HG02763 (cell line): Measurements from ENCODE around the gene OGFR.

Experiments used
- ATAC-seq: cut with Tn5 transposase; IDR thresholded peaks from one replicate; pipeline ENCODE4 v1.9.1; 2021; ENCODE audit warnings: mild to moderate bottlenecking, moderate library complexity; ENCODE audit not compliant: unreplicated experiment

OGFR gene

DNA sequence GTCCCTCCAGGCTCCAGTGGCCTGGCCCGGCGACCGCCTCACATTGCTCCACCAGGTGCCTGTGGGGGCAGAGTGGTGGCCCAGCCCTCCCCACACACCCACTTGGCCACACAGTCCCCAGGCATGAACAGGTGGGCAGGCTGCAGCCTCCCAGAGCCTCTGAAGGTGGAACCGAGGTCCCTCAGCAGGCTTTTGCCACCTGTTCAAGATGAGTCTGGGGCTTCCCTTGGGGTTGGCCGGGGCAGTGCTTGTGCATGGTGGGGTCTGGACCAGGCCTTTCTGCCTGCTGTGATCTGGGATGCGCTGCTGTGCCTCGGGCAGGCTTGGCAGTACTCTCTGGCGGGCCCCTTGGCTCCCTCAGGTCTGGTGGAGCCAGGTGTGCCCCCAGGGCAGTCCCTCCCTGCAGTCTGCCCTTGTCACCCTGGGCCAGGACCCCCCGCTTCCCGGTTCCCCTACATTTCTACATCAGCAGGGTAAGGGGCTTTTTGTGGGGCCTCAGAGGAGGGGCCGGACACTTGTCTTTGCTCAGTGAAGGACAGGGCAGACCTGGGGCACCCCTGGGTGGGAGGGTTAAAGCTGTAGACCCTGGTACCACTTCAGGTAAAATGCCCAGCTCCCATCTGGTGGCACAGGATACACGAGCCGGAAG lies 9.5 kb downstream of the OGFR start:
- no peak for ATAC-seq

DNA sequence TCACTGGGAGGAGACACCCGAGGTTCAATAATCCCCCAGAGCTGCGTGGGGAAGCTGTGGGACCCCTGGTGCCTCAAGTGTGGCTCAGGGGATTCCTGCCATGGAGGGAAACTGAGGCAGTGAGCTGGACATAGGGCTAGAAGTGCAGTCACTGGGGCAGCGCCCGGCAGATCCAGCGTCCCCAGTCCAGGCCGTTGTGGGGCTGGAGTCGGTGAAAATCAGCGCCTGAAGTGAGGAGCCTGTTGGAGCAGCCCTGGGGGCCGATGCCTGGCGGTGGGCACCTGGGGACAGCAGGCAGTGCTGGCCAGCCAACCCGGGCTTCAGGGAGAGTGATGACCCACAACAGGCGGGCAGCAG lies 10.1 kb downstream of the OGFR start:
- ATAC-seq, result no peak

DNA sequence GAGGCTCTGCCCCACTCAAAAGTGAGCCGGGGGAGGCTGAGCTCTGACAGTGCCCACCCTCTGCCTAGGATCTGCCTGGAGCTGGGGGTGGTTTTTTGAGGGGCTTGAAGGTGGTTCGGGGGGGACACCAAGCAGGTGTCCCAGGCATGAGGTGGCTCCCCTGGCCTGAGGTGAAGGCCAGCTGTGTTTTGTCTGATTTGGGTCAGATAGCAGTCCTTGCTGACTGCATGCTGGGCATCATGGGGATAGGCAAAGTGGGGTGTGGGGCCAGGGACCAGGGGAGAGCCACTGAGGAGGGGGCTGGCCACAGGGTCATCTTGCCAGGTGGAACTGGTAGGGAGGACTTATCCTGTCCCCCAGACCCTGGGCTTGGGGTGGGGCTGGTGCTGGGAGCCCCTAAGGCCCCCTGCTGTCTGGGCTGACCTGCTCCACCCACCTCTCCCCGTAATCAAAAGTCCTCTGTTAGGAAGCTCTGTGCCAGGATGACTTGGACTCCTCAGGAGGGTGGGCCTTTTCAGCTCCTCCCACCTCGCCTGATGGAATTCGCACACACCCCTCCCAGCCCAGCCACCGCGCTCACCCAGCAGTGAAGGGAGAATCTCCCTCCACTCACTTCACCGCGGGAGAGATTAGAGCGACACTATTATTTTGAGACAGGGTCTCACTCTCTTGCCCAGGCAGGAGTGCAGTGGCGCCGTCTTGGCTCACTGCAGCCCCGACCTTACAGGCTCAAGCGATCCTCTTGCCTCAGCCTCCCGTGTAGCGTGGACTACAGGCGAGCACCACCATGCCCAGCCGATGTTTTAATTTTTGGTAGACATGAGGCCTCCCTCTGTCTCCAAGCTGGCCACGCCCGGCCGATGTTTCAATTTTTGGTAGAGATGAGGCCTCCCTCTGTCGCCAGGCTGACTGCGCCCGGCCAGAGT lies 10.7 kb downstream of the OGFR start:
- ATAC-seq, result no peak

DNA sequence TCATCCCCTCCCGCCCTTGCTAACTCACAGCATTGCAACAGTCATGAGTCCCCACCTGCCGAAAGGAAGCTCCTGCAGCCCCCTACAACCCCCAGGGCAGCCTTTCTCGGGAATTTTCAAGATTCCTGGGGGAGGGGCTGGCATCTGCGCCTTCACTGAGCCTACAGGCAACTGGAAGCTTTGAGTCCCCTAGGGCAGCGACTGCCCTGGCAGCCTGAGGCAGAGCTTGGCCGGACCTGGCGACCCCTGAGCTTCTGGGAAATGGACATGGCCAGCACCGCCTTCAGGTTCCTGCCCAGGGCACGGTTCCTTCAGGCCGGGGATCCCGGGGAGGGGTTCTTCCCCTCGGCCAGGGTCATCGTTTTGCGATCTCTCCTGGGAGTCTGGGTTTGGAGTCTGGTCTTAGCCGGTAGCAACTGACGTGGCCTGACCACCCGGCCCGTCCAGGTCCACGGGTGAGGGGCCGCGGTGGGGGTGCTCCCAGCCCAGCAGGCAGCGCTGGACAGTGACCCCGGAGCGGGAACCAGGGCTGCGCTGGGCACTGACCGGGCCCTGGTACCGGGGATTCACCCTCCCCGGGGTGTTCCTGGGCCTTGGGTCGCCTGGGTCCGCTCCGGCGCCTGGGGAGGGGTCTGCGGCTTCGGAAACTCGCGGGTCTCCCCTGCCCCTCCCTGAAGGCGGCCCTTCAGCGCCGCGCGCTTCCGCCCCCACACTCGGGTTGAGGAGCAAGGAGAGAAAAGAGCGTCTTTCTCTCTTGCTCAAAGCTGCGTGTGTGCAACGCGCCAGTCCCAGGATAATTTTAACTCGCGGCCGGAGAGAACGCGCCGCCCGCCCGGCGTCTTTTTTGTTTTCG lies 11.6 kb downstream of the OGFR start:
- no peak for ATAC-seq

DNA sequence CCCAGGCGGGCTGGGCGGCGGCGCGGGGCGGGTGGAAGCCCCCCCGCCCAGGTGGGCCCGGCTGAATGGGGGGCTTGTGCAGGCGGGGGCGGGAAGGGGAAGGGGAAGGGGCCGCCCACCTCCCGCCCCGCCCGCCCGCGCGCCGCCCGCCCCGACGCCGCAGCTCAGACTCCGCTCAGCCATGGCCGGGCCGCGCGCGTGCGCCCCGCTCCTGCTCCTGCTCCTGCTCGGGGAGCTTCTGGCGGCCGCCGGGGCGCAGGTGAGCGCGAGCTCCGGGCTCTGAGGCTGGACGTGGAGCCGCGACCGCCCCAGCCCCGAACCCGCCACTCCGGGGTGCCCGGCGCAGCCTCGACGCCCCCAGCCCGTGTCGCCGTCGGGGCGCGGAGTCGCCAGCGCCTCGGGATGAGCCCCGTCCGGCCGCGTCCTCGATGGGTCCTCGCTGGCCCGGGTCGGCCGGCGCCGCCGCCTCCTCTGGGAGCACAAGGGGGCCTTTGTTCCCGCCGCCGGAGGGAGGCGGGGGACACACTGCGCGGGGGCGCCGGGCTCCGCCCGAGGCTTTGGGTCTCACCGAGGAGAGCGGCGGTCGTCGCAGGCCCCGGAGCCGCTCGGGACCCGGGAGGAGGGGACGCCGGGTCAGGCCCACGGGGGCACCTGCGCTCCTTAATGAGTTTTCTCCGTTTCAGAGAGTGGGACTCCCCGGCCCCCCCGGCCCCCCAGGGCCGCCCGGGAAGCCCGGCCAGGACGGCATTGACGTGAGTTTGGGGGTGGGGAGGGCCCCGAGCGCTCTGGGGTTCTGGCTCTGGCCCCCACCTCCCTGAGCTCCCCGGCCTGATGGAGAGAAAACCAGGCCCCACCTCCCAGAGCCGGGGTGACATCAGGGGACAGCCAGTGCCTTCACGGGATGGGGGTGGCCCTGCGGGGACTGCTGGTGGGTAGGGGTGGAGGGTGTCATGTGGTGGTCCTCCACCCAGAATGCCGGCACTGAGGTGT lies 12.5 kb downstream of the OGFR start, which contains the start of gene COL9A3:
COL9A3 (plus strand) TSS at position 167 of the 990 bp plus-strand sequence; CDS start at position 182, 15 bp downstream.
- ATAC-seq, result no peak

DNA sequence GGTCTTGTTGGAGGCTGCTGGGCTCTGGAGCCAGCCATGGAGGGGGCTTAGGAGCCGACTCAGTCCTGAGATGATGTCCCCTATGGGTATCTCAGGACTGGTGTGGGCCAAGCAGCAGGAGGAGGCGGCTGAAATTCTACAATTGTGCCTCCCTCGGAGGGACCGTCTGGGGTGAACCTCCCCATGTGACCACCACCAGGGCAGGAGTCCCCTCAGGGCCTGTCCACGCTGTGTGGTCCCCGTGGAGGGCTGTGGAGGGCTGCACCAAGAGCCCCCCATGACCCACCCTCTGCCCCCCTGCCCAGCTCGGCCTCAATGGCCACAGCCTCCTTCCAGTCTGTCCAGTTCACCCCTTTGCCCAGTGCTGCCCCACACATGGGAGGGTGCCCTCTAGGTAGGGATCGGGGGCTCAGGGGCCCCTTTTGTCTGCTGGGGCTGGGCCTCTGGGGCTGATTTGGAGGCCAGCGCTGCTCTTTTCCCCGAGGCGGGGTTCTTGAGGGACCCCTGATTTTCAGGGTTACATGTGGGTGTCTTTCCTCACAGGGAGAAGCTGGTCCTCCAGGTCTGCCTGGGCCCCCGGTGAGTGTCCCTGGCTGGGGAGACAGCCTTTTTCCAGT lies 13.4 kb downstream of the OGFR start:
- ATAC-seq, result no peak

DNA sequence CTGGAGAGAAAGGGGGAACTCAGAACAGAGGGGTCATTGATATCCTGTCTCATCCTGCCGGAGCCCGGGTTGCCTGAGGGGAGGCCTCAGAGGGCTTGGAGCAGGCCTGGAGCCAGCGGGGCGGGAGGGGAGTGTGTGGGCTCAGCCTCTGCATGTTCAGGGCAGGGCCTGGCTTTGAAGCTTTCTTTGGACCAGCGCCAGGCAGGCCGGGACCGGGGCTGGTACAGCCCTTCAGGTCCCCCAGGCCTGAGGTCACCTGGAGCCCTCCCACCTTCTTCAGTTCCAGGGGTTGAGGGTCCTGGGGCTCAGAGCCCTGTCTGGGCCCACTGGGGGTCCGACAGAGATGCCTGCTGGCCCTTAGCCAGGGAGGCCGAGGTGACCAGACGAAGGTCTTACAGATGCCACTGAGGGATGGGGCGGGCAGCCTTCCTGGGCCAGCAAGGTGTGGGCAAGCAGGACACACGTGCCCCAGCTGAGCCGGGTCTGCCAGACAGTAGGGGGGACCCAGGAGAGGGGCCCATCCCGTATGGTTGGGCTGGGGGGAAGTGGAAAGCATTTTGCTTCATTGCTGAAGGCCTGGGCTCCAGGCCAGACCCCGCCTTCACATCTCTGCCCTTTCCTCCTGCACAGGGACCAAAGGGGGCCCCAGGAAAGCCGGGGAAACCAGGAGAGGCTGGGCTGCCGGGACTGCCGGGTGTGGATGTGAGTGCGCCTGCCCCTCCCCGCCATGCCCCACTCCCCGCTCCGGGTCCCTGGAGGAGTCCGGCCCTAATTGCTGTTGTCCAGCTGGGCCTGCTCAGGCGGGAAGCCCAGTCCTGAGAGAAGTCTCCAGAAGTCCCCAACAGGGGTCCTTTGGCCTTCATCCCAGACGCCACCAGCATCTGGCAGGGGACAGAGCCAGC lies 14.2 kb downstream of the OGFR start:
- no peak for ATAC-seq

DNA sequence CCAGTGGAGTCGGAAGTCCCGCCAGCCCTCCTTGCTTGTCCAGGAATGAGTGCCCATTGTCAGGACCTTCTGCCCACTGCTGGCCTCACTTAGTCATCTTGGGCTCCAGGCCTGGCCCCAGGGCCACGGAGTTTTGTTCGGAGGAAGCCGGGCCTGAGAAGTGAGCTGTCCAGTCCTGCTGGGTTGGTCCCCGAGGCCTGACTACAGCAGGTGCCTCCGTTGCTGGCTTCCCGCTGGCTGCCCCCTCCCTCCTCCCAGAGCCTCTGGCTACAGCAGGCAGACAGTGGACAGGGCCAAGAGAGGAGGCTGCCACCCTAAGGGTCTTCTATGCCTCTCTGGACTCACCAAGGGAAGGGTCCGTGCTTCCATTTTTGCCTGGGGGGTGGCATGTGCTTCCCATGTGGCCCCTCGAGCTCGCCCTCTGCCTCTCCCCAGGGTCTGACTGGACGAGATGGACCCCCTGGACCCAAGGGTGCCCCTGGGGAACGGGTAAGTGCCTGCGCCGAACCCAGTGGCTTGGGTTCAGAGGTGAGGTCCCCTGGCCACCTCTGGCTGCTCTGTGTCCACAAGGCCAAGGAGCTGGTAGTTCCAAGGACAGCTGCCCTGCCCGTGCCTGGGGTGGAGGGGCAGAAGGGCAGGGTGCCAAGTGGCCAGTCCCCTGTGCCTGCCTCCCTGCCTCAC lies 15.0 kb downstream of the OGFR start:
- no peak for ATAC-seq

DNA sequence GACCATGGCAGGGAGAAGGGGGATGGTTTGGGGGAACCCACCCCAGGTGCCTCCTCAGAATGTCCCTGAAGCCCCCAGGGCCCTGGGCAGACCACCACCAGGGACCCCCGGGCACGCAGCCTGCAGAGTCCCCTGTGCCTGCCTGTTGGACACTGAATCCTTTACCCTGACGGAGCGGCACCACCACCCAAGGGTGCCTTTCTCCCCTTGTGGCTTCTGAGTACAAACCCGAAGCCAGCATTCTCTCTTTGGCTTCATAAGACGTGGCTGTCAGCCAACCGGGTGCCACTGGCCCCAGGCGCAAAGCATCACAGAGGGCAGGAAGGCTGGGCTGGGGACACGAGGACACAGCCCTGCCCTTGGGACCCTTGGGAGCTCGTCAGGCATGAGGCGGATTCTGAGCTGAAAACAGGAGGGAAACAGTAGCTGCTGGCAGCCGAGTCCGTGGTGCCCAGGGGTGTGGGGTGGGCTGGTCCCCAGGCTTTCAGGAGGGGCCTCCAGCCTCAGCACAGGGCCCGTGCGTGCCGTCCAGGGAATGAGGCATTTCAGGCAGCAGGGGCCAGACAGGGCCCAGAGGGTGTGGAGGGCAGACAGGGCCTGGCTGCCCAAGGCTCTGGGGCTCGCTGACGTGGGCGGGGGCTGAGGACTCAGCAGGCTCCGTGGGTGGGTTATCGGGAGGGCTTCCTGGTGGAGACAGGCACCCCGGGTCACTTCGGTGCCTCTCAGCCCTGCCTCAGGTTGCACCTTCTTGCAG lies 15.8 kb downstream of the OGFR start:
- ATAC-seq, result no peak

DNA sequence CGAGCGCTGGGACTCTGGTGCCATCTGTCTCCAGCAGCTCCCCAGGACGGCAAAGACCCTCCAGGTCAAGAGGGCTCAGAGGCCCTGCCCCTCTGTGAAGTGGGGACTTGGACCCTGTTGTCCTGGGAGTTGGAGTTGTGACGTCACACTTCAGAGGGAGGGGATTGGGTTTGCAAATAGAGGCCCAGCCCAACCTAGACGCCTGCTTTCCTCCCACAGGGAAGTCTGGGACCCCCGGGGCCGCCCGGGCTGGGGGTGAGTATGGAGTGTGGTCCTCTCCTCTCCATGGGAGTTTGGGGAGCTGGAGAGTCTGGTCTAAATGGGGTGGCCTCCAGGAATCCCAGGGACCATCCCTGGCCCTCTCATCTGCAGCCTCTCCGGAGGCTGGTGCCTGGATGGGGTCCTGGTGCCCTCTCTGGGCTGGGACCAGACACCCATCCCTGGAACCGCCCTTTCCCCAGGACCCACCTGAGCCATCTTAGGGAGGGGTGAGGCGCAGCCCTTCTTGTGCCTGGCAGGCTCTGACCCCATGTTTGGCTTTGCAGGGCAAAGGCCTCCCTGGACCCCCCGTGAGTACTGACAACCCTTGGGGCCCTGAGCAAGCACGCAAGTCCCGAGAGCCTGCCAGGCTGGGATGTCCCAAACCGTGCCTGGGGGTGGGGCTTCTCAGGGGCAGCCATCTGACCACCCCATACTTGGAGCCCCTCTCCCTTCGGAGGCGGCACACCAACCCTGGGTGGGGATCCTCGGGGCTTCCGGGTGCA lies 16.5 kb downstream of the OGFR start:
- ATAC-seq, result no peak

DNA sequence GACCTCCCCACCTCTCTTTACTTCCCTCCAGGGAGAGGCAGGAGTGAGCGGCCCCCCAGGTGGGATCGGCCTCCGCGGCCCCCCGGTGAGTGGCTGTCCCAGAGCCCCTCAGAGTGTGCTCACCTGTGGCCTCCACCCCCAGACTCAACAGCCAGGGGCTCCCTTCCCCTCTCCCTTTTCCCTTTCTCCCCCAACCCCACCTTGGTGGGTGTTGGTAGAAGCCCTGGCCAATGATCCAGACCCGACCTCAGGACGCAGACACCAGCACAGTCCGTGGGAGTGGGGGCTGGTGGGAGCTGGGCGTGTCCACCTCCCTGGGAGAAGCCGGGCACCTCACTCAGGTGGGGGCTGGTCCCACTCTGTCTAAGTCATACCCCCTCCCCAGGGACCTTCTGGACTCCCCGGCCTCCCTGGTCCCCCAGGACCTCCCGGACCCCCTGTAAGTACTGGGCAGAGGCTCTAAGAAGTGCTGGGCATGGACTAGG lies 17.1 kb downstream of the OGFR start:
- ATAC-seq, result no peak

DNA sequence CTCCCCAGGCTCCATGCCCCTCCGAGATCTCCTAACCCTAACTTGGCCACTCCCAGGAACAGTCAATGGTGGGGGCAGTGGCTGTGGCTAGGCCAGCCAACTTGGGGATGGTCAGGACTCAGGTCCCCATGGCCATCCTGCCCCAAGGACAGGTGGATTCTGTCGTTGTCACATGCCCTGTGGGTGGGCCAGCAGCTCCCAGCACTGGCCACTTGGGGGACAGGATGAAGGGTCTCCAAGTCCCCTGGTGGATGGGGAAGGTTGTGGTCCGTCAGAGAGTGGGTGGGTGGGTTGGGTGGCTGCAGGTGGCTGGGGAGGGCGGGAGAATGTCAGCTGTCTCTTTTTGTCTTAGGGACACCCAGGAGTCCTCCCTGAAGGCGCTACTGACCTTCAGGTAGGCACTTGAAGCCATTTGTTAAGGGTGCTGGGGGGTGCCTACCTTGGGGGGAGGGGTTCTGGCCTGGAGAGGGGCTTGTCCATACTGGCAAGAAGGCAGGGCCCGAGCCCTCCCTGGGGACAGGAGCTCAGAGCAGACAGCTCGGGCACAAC lies 17.7 kb downstream of the OGFR start:
- no peak for ATAC-seq

DNA sequence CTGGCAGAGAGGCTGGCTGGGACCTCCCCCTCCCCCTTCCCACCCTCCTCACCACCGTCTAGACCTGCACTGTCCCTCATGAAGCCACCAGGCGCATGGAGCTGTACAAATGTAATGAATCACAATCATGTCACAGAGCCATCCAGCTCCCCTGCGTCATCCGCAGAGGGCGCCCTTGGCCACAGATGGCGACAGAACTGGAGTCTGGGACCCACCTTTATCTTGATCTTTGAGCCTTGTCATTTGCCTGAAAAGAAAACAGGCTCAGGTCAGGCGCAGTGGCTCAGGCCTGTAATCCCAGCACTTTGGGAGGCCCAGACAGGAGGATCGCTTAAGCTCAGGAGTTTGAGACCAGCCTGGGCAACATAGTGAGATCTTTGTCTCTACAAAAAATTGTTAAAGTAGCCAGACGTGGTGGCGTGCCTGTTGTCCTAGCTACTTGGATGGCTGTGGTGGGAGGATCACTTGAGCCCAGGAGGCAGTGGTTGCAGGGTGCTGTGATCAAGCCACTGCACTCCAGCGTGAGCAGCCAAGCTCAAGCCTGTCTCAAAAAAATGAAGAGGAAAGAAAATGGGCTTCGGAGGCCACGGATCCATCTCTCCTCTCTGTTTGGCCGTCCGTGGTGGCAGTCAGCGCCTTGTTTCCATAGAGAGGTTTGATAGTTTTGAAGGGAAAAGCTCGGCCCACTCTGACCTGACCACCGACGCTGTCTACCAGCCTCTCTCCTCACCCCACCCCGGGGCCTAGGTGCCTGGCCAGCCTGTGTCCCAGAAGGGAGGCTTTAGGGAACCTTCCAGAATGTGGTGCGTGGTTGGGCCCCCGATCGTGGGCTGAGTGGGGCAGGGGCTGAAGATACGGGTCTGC lies 18.4 kb downstream of the OGFR start:
- ATAC-seq, result no peak

DNA sequence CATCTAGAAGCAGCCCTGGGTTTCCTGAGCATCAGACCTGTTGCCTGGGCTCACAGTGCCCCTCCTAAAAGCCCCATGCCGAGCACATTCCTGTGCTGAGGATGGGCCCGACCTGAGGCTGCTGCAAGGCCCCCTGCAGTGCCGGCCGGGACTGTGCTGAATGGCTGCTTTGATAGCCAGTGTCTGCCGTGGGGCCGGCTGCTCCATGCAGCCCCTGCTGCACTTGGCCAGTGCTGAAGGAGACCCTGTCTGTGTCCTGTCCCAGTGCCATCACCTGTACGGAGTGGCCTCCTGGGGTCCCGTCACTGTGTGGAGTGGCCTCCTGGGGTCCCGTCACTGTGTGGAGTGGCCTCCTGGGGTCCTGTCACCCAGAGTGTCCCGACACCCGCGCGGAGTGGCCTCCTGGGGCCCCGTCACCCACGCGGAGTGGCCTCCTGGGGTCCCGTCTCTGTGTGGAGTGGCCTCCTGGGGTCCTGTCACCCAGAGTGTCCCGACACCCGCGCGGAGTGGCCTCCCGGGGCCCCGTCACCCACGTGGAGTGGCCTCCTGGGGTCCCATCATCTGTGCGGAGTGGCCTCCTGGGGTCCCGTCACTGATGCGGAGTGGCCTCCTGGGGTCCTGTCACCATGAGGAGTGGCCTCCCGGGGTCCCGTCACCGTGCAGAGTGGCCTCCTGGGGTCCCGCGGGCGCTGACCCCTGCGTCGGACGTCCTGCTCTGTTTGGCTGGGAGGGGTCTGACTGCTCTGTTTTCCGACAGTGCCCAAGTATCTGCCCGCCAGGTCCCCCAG lies 19.2 kb downstream of the OGFR start:
- ATAC-seq, result no peak
